GM13976 (cell line): ENCODE measurements around the gene DNAJB12.

Experiments
- DNase-seq: peaks from one replicate; pipeline ENCODE4 v3.0.0; 2012; ENCODE audit warnings: low spot score
- CTCF ChIP-seq: IDR thresholded peaks from 2 replicates; pipeline ENCODE4 v1.5.1; 2012; ENCODE audit warnings: borderline replicate concordance, mild to moderate bottlenecking; ENCODE audit not compliant: insufficient read depth; ENCODE audit errors: extremely low read depth, missing control alignments, control extremely low read depth
- in situ Hi-C: fragments of 300-500 bp; cut with MboI; formaldehyde crosslinking; loops from one replicate; pipeline ENCODE4 v1.12.0; 2022; ENCODE audit warnings: low sequenced_read_pairs, mixed read lengths, inconsistent platforms; ENCODE audit not compliant: unreplicated experiment

Gene DNAJB12

GRCh38 chr10:72323771-72324191 lies 30.9 kb downstream of the DNAJB12 start:
- in situ Hi-C loops = no loop called here
- no peak for TF ChIP-seq CTCF
- DNase-seq = no peak

GRCh38 chr10:72323108-72323749 lies 31.5 kb downstream of the DNAJB12 start:
- in situ Hi-C loops = no loop called here
- no peak for DNase-seq
- no peak for TF ChIP-seq CTCF

GRCh38 chr10:72322280-72323058 lies 32.2 kb downstream of the DNAJB12 start:
- no peak for DNase-seq
- in situ Hi-C loops = no loop called here
- no peak for TF ChIP-seq CTCF

- TF ChIP-seq CTCF = no peak
- in situ Hi-C loops = no loop called here
- no peak for DNase-seq
Observed at GRCh38 chr10:72322030-72322279, 32.8 kb downstream of the DNAJB12 start.

- in situ Hi-C loops = no loop called here
- DNase-seq = no peak
- TF ChIP-seq CTCF = no peak
Observed at GRCh38 chr10:72321248-72322029, 33.3 kb downstream of the DNAJB12 start.

GRCh38 chr10:72320676-72321247 lies 34.0 kb downstream of the DNAJB12 start:
- no peak for TF ChIP-seq CTCF

More at GRCh38 chr10:72320676-72321247, 34.0 kb downstream of the DNAJB12 start:
- in situ Hi-C loops = no loop called here
- DNase-seq = peak; percentile 86
